HEK293T (cell line): ENCODE results near the gene KRTAP5-5.

ENCODE experiments used
- CTCF ChIA-PET: fragments of 350-600 bp; formaldehyde crosslinking; extraction: SDS; loops from one replicate; lab custom pipeline; 2021; ENCODE audit warnings: antibody characterized with exemption, inconsistent platforms; lab: Yijun Ruan, JAX
- POLR2A ChIA-PET: fragments of 350-600 bp; formaldehyde crosslinking; extraction: SDS; loops from one replicate; lab custom pipeline; 2020; ENCODE audit warnings: antibody characterized with exemption, inconsistent platforms; lab: Yijun Ruan, JAX
- DNase-seq: peaks from one replicate; pipeline ENCODE4 v3.0.0; 2012; ENCODE audit warnings: mixed read lengths; ENCODE audit errors: extremely low spot score
- ARNT ChIP-seq: fragments of 450-650 bp; IDR thresholded peaks from 2 replicates; pipeline ENCODE4 v1.6.1; 2017; ENCODE audit warnings: mild to moderate bottlenecking
- BHLHE40 ChIP-seq: fragments of 450-650 bp; IDR thresholded peaks from 2 replicates; pipeline ENCODE4 v1.6.1; 2016; ENCODE audit warnings: mild to moderate bottlenecking, moderate library complexity, borderline replicate concordance
- CTBP1 ChIP-seq: fragments of 450-650 bp; IDR thresholded peaks from 2 replicates; pipeline ENCODE4 v1.6.1; 2016; ENCODE audit warnings: borderline replicate concordance
- ELF4 ChIP-seq: fragments of 450-650 bp; IDR thresholded peaks from 2 replicates; pipeline ENCODE4 v1.6.1; 2017; ENCODE audit warnings: antibody characterized with exemption
- FOXA1 ChIP-seq: fragments of 450-650 bp; IDR thresholded peaks from 2 replicates; pipeline ENCODE4 v1.6.1; 2016; ENCODE audit warnings: mild to moderate bottlenecking
- FOXK2 ChIP-seq: fragments of 450-650 bp; IDR thresholded peaks from 2 replicates; pipeline ENCODE4 v1.6.1; 2016; ENCODE audit warnings: mild to moderate bottlenecking
- FOXM1 ChIP-seq: fragments of 450-650 bp; IDR thresholded peaks from 2 replicates; pipeline ENCODE4 v1.6.1; 2017; ENCODE audit warnings: mild to moderate bottlenecking, borderline replicate concordance
- HDGF ChIP-seq: fragments of 450-650 bp; IDR thresholded peaks from 2 replicates; pipeline ENCODE4 v1.6.1; 2017; ENCODE audit warnings: antibody characterized with exemption, borderline replicate concordance
- L3MBTL2 ChIP-seq: fragments of 450-650 bp; conservative IDR thresholded peaks from 2 replicates; pipeline ENCODE4 v1.6.1; 2016; ENCODE audit warnings: mild to moderate bottlenecking
- LEF1 ChIP-seq: fragments of 450-650 bp; IDR thresholded peaks from 2 replicates; pipeline ENCODE4 v1.6.1; 2017; ENCODE audit warnings: mild to moderate bottlenecking, borderline replicate concordance
- NFRKB ChIP-seq: fragments of 450-650 bp; IDR thresholded peaks from 2 replicates; pipeline ENCODE4 v1.6.1; 2016; ENCODE audit warnings: mild to moderate bottlenecking, moderate library complexity
- SP1 ChIP-seq: fragments of 450-650 bp; IDR thresholded peaks from 2 replicates; pipeline ENCODE4 v1.6.1; 2017
- SUZ12 ChIP-seq: fragments of 450-650 bp; IDR thresholded peaks from 2 replicates; pipeline ENCODE4 v1.6.1; 2016; ENCODE audit warnings: mild to moderate bottlenecking
- TARDBP ChIP-seq: fragments of 450-650 bp; IDR thresholded peaks from 2 replicates; pipeline ENCODE4 v1.6.1; 2016
- ZNF384 ChIP-seq: fragments of 450-650 bp; IDR thresholded peaks from 2 replicates; pipeline ENCODE4 v1.6.1; 2016
- TF ChIP-seq, protein P1 (sequence below): fragments of 450-650 bp; IDR thresholded peaks from 2 replicates; pipeline ENCODE4 v1.6.1; 2016

Gene KRTAP5-5

DNA sequence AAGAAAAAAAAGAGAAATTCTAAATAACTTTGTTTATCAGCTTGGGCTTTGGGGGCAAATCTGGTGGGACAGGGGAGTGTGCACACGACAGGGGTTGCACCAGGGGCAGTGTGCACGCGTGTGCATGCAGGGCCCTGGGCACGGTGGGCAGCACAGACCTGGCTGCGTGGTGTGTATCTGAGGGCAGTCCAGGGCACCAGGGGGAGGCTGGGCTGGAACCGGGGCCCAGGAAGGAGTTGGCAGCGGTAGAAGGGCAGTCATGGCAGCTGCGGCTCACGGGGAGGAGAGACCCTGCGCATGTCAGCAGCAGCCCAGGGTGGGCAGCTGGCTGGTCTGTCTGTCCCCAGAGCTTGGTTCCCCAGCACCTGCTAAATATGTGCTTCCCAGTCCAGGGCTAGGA, 4.3 kb downstream of the KRTAP5-5 start:
- no peak for TF ChIP-seq LEF1
- no peak for TF ChIP-seq FOXK2
- TF ChIP-seq ZNF384: no peak
- no peak for TF ChIP-seq HDGF
- no peak for TF ChIP-seq FOXA1
- no peak for TF ChIP-seq ELF4
- TF ChIP-seq L3MBTL2: no peak
- no peak for TF ChIP-seq FOXM1
- no peak for TF ChIP-seq SP1
- no peak for TF ChIP-seq TARDBP
- no peak for TF ChIP-seq ARNT
- TF ChIP-seq NFRKB: no peak
- no peak for TF ChIP-seq SUZ12
- no peak for TF ChIP-seq CTBP1
- no peak for TF ChIP-seq BHLHE40
- TF ChIP-seq, protein P1, sequence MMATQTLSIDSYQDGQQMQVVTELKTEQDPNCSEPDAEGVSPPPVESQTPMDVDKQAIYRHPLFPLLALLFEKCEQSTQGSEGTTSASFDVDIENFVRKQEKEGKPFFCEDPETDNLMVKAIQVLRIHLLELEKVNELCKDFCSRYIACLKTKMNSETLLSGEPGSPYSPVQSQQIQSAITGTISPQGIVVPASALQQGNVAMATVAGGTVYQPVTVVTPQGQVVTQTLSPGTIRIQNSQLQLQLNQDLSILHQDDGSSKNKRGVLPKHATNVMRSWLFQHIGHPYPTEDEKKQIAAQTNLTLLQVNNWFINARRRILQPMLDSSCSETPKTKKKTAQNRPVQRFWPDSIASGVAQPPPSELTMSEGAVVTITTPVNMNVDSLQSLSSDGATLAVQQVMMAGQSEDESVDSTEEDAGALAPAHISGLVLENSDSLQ: no peak
- ChIA-PET CTCF (no interaction called here), POLR2A (no interaction called here)
- no peak for DNase-seq

DNA sequence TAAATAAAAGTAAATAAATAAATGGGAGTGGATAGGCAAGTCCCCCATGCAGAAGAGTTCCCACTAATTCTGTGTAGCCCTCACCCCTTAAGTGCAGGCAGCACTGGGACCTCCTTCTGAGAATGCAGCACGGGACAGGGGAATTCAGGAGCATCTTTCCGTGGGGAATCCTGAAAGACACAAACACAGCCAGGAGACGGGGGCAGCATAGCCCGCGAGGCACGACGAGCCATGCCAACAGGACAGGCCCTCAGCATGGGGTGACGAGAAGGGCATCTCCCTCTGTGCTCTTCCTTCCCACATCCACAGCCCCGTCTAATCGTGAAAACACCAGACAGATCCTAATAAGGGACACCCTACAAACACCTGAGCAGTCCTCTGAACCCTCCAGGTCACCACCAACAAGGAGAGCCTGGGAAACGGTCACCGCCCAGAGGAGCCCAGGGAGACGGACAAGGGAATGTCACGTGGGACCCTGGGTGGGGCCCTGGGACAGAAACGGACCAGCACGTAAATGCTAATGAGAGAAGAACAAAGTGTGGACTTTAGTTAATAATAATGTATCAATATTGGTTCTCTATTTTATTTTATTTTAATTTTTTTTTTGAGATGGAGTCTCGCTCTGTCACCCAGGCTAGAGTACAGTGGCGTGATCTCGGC, 6.8 kb downstream of the KRTAP5-5 start:
- TF ChIP-seq NFRKB (no peak), TARDBP (no peak), ARNT (no peak), SUZ12 (no peak), FOXK2 (no peak), FOXM1 (no peak), LEF1 (no peak), BHLHE40 (no peak), CTBP1 (no peak), HDGF (no peak), FOXA1 (no peak)
- TF ChIP-seq, protein P1: no peak
- DNase-seq: no peak
- CTCF ChIA-PET: no interaction called here
- POLR2A ChIA-PET: no interaction called here

DNA sequence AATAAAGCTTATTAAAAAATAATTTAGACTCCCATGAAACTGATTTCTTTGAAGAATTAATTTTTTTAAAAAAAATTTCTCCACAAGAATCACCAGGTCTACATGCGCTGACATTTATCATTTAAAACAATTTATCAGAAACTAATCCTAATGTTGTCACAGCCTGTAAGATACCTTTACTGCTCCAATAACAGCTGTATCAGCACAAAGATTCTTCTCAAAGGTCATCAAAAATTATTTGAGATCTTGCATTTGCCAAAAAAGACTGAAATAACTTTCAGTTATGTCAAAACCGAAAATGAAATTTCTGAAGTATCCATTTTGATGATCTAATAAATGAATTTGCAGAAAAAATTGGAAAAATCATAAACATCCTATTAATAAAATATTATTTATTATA, 8.1 kb downstream of the KRTAP5-5 start:
- ChIA-PET CTCF (interaction anchor here (0.7 to 1.4 kb wide), 3 partner anchors 8 to 195 kb away, joined by 3 to 6 read pairs (median 3); no protein-coding TSS in a partner anchor), POLR2A (no interaction called here)
- TF ChIP-seq ELF4 (no peak), HDGF (no peak), LEF1 (no peak), ARNT (no peak), SUZ12 (no peak), NFRKB (no peak), SP1 (no peak), ZNF384 (no peak), L3MBTL2 (no peak), BHLHE40 (no peak), FOXA1 (no peak), TARDBP (no peak), FOXK2 (no peak), FOXM1 (no peak), CTBP1 (no peak)
- TF ChIP-seq, protein P1: no peak
- no peak for DNase-seq

DNA sequence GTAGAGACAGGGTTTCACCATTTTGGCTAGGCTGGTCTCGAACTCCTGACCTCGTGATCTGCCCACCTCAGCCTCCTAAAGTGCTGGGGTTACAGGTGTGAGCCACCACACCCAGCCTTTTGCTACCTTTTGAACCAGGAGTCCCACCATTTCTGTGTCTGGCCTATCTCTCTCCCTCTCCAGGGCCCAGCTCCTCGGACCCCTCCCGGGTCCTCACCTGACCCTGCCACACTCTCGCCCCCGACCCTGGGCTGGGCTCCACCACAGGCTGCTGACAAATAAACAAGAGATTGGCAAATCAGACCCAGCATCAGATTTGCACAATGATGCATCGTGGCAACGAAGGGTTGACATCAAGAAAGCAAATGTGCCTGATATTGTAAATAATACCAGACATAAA, 8.8 kb downstream of the KRTAP5-5 start:
- POLR2A ChIA-PET: no interaction called here
- no peak for DNase-seq
- CTCF ChIA-PET: interaction anchor here (1.4 kb wide), 1 partner anchor 14 kb away, joined by 6 read pairs; no protein-coding TSS in a partner anchor
- TF ChIP-seq SUZ12: no peak
- TF ChIP-seq FOXM1: no peak
- TF ChIP-seq LEF1: no peak
- TF ChIP-seq TARDBP: no peak
- no peak for TF ChIP-seq CTBP1
- no peak for TF ChIP-seq FOXA1
- TF ChIP-seq, protein P1: no peak
- TF ChIP-seq ARNT: no peak
- TF ChIP-seq HDGF: no peak
- no peak for TF ChIP-seq ELF4
- TF ChIP-seq BHLHE40: no peak
- no peak for TF ChIP-seq ZNF384
- no peak for TF ChIP-seq SP1
- no peak for TF ChIP-seq L3MBTL2
- no peak for TF ChIP-seq NFRKB
- no peak for TF ChIP-seq FOXK2

DNA sequence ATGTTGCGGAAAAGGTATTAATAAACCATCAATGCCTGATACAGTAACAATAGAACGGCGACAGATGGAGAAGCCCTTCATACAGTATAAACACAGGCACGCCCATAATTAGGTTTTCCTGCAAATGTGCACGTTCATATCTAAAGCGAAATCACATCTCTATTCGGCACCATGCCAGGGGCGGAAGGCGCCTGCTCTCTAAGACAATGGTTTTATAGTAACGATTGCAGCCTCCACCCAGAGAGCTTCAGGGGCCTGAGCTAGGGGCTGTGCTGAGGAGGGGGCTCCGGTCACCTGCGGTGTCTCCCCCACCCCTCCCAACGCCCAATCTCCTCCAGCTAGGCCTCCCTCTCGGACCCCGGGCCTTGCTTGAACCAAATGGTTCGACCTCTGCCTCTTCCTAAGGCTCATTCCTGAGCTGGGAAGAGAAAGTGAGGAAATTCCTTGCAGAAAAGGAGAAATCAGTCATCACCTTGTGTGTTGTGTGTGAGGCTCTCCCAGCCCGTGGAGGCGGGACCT, 9.6 kb downstream of the KRTAP5-5 start:
- no peak for TF ChIP-seq HDGF
- no peak for TF ChIP-seq SP1
- TF ChIP-seq BHLHE40: no peak
- TF ChIP-seq TARDBP: no peak
- no peak for TF ChIP-seq L3MBTL2
- no peak for TF ChIP-seq FOXK2
- no peak for TF ChIP-seq ELF4
- no peak for TF ChIP-seq CTBP1
- TF ChIP-seq, protein P1: no peak
- TF ChIP-seq ZNF384: no peak
- CTCF ChIA-PET: interaction anchor here (0.7 to 2.5 kb wide), 9 partner anchors 8 to 687 kb away, joined by 3 to 17 read pairs (median 3); partner anchors contain the start of gene KRTAP5-2
- DNase-seq: no peak
- POLR2A ChIA-PET: no interaction called here
